A549 (cell line): Measurements from ENCODE around the gene LIMD2. TPM values are rescaled to one million over a fixed set of nuclear protein-coding genes. Genes with fewer than 3 reads are reported as not detected.

Experiments used
- ATAC-seq, 2 experiments: fragments of 200-7000 bp in 1 of 2; fragments of >200 bp in 1 of 2; cut with Nextera tagmentation in 1 of 2; cut with Tn5 transposase in 1 of 2; 3 replicates each; pipeline versions ENCODE4 v1.8.0 to v1.9.1; 2018 to 2020; ENCODE audit warnings: mild to moderate bottlenecking in 1 of 2, moderate library complexity in 1 of 2
- CTCF ChIA-PET: fragments of 300-600 bp; sonication (Branson Sonifier 250); formaldehyde crosslinking; extraction: SDS; loops from one replicate; lab custom pipeline; 2021; ENCODE audit warnings: antibody characterized with exemption, inconsistent platforms; lab: Yijun Ruan, JAX
- POLR2A ChIA-PET: fragments of 350-600 bp; formaldehyde crosslinking; extraction: SDS; loops from one replicate; lab custom pipeline; 2021; ENCODE audit warnings: antibody characterized with exemption, inconsistent platforms; lab: Yijun Ruan, JAX
- DNase-seq, 2 experiments: peaks; one replicate each; pipeline versions ENCODE4 v3.0.0 to v3.0.0-alpha.2; 2011 to 2016; ENCODE audit warnings: low read depth in 1 of 2, low spot score in 1 of 2
- FAIRE-seq: peaks from 2 replicates; lab custom pipeline; 2011; peaks lifted over from hg19 to GRCh38; lab: Jason Lieb, UNC
- H3K27ac ChIP-seq, 2 experiments: fragments of >200 bp; sonication (Bioruptor Twin); formaldehyde crosslinking; 3 replicates each; pipeline ENCODE4 v1.5.1; 2016 to 2017
- H3K4me1 ChIP-seq: fragments of >200 bp; sonication (Bioruptor Twin); formaldehyde crosslinking; 3 replicates; pipeline ENCODE4 v1.6.1; 2016
- H3K4me2 ChIP-seq: fragments of >200 bp; sonication (Bioruptor Twin); formaldehyde crosslinking; 3 replicates; pipeline ENCODE4 v1.6.1; 2016
- H3K4me3 ChIP-seq: fragments of >200 bp; sonication (Bioruptor Twin); formaldehyde crosslinking; 3 replicates; pipeline ENCODE4 v1.5.1; 2016
- H3K9me3 ChIP-seq: fragments of >200 bp; sonication (Bioruptor Twin); formaldehyde crosslinking; 3 replicates; pipeline ENCODE4 v1.6.1; 2016
- ATOH8 ChIP-seq: fragments of 250-450 bp; sonication (Bioruptor Pico); IDR thresholded peaks from 2 replicates; pipeline ENCODE4 v1.5.0; 2020; ENCODE audit warnings: low read depth, mild to moderate bottlenecking, moderate library complexity
- CEBPB ChIP-seq, 2 experiments: fragments of >200 bp in 1 of 2; sonication (Bioruptor Twin) in 1 of 2; formaldehyde crosslinking in 1 of 2; IDR thresholded peaks; 2 replicates each; pipeline ENCODE4 v1.6.1; 2012 to 2016
- CHD2 ChIP-seq: fragments of 150-350 bp; IDR thresholded peaks from 2 replicates; pipeline ENCODE4 v1.6.1; 2014; ENCODE audit warnings: low read length; ENCODE audit not compliant: partially characterized antibody
- CHD4 ChIP-seq: fragments of 200-600 bp; sonication (generic); IDR thresholded peaks from 2 replicates; pipeline ENCODE4 v1.6.1; 2016; ENCODE audit warnings: antibody characterized with exemption, mild to moderate bottlenecking, borderline replicate concordance
- CTCF ChIP-seq: fragments of >200 bp; sonication (Bioruptor Twin); formaldehyde crosslinking; IDR thresholded peaks from 3 replicates; pipeline ENCODE4 v1.5.1; 2016
- EHF ChIP-seq: fragments of 250-450 bp; sonication (Bioruptor Pico); IDR thresholded peaks from 2 replicates; pipeline ENCODE4 v1.5.0; 2020; ENCODE audit warnings: mild to moderate bottlenecking
- ESRRA ChIP-seq: fragments of 150-350 bp; IDR thresholded peaks from 2 replicates; pipeline ENCODE4 v1.6.1; 2014; ENCODE audit warnings: mild to moderate bottlenecking, low read length, borderline replicate concordance
- FOSL2 ChIP-seq, 2 experiments: fragments of 450-650 bp in 1 of 2; fragments of >200 bp in 1 of 2; sonication (Bioruptor Twin) in 1 of 2; formaldehyde crosslinking; IDR thresholded peaks; 2 replicates each; pipeline versions ENCODE4 v1.5.0 to v1.6.1; 2016 to 2020; ENCODE audit warnings: mild to moderate bottlenecking in 1 of 2, moderate library complexity in 1 of 2
- HOXB5 ChIP-seq: fragments of 250-450 bp; sonication (Bioruptor Pico); IDR thresholded peaks from 2 replicates; pipeline ENCODE4 v1.5.0; 2020; ENCODE audit warnings: mild to moderate bottlenecking, moderate library complexity
- KDM5A ChIP-seq: fragments of 200-600 bp; sonication (generic); IDR thresholded peaks from 2 replicates; pipeline ENCODE4 v1.6.1; 2016; ENCODE audit warnings: antibody characterized with exemption, mild to moderate bottlenecking
- MAFK ChIP-seq: fragments of 450-650 bp; IDR thresholded peaks from 2 replicates; pipeline ENCODE4 v1.6.1; 2014; ENCODE audit not compliant: partially characterized antibody
- NFE2L2 ChIP-seq: fragments of 150-350 bp; conservative IDR thresholded peaks from 2 replicates; pipeline ENCODE4 v1.6.1; 2014; ENCODE audit warnings: low read length
- RAD21 ChIP-seq, 2 experiments: fragments of >200 bp in 1 of 2; sonication (Bioruptor Twin) in 1 of 2; formaldehyde crosslinking in 1 of 2; IDR thresholded peaks in 1 of 2; conservative IDR thresholded peaks in 1 of 2; 2 replicates in 1 of 2; 3 replicates in 1 of 2; pipeline ENCODE4 v1.6.1; 2012 to 2018; ENCODE audit warnings: inconsistent platforms in 1 of 2
- REST ChIP-seq: fragments of 200-600 bp; sonication (generic); IDR thresholded peaks from 2 replicates; pipeline ENCODE4 v1.6.1; 2016; ENCODE audit warnings: antibody characterized with exemption, mild to moderate bottlenecking, moderate library complexity
- RNF2 ChIP-seq: fragments of 200-600 bp; sonication (generic); IDR thresholded peaks from 2 replicates; pipeline ENCODE4 v1.6.1; 2016; ENCODE audit warnings: low read depth, mild to moderate bottlenecking, antibody characterized with exemption, moderate library complexity, borderline replicate concordance
- TFCP2L1 ChIP-seq: fragments of 250-450 bp; sonication (Bioruptor Pico); IDR thresholded peaks from 2 replicates; pipeline ENCODE4 v1.5.0; 2021; ENCODE audit warnings: mild to moderate bottlenecking
- ZFP36 ChIP-seq: fragments of 450-650 bp; IDR thresholded peaks from 2 replicates; pipeline ENCODE4 v1.6.1; 2014; ENCODE audit warnings: borderline replicate concordance; ENCODE audit not compliant: partially characterized antibody
- ZNF302 ChIP-seq: fragments of 250-450 bp; sonication (Bioruptor Pico); IDR thresholded peaks from 2 replicates; pipeline ENCODE4 v1.9.0; 2021; ENCODE audit warnings: inconsistent platforms, mild to moderate bottlenecking, moderate library complexity
- WGBS: methylation state at CpG from one replicate; pipeline ENCODE4 v1.1.6; 2017; ENCODE audit errors: missing lambda C conversion rate; 5-methylcytosine and 5-hydroxymethylcytosine counted together
- polyA plus RNA-seq, 4 experiments: library from polyadenylated mRNA; depleted of rRNA in 3 of 4; stranded (reverse); fragments of >200 nt; fragmentation: RNase III in 1 of 4; extraction: RNeasy Plus Mini Kit Qiagen cat#74134 plus additional on column Dnase treatment in 1 of 4; gene quantifications; 2 replicates in 3 of 4; 3 replicates in 1 of 4; pipeline ENCODE4 v1.2.3, GENCODE V29; 2011 to 2017
- TF ChIP-seq, protein P1 (sequence below): fragments of >200 bp; sonication (Bioruptor Twin); formaldehyde crosslinking; IDR thresholded peaks from 2 replicates; pipeline ENCODE4 v1.6.1; 2016
- TF ChIP-seq, protein P2 (sequence below): IDR thresholded peaks from 2 replicates; pipeline ENCODE4 v1.6.1; 2012
- TF ChIP-seq, protein P3 (sequence below): fragments of >200 bp; sonication (Bioruptor Twin); formaldehyde crosslinking; IDR thresholded peaks from 3 replicates; pipeline ENCODE4 v1.6.1; 2016
- TF ChIP-seq, protein P4 (sequence below): fragments of 150-350 bp; IDR thresholded peaks from 2 replicates; pipeline ENCODE4 v1.6.1; 2014; ENCODE audit warnings: low read depth, mild to moderate bottlenecking, low read length

The LIMD2 gene
- polyA plus RNA-seq, 2 of the 4 experiments (the other 2 are of a cell fraction): 6.0 to 14.5 TPM

- Histone ChIP-seq H3K4me1 (peaks cover 9% of the 10 kb centered on the region; the same call in 2 of the 3 replicates), H3K9me3 (no peaks in the 10 kb centered on the region), H3K4me2 (no peak overlapping the region), H3K4me3 (no peak overlapping the region), H3K27ac (no peak overlapping the region)
- TF ChIP-seq NFE2L2 (no peak), ATOH8 (no peak), CHD2 (no peak), FOSL2 (IDR thresholded peaks at IDR 0.05) (no peak), FOSL2 (CRISPR knock-in tag; IDR thresholded peaks at IDR 0.05) (no peak), EHF (CRISPR knock-in tag) (no peak), KDM5A (no peak), CEBPB (IDR thresholded peaks at IDR 0.05) (no peak), RAD21 (conservative IDR thresholded peaks at IDR 0.05 in 1 of 2, IDR thresholded peaks at IDR 0.05 in 1 of 2) (no peak), RNF2 (no peak), TFCP2L1 (CRISPR knock-in tag) (no peak)
- TF ChIP-seq, protein P1, sequence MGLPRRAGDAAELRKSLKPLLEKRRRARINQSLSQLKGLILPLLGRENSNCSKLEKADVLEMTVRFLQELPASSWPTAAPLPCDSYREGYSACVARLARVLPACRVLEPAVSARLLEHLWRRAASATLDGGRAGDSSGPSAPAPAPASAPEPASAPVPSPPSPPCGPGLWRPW: no peak
- TF ChIP-seq, protein P2, sequence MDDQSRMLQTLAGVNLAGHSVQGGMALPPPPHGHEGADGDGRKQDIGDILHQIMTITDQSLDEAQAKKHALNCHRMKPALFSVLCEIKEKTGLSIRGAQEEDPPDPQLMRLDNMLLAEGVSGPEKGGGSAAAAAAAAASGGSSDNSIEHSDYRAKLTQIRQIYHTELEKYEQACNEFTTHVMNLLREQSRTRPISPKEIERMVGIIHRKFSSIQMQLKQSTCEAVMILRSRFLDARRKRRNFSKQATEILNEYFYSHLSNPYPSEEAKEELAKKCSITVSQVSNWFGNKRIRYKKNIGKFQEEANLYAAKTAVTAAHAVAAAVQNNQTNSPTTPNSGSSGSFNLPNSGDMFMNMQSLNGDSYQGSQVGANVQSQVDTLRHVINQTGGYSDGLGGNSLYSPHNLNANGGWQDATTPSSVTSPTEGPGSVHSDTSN: no peak
- TF ChIP-seq, protein P3, sequence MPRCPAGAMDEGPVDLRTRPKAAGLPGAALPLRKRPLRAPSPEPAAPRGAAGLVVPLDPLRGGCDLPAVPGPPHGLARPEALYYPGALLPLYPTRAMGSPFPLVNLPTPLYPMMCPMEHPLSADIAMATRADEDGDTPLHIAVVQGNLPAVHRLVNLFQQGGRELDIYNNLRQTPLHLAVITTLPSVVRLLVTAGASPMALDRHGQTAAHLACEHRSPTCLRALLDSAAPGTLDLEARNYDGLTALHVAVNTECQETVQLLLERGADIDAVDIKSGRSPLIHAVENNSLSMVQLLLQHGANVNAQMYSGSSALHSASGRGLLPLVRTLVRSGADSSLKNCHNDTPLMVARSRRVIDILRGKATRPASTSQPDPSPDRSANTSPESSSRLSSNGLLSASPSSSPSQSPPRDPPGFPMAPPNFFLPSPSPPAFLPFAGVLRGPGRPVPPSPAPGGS: no peak
- FAIRE-seq: no peak
- CTCF ChIA-PET: interaction anchor here (1.0 to 15.8 kb wide), 7 partner anchors 8 to 250 kb away, joined by 3 to 116 read pairs (median 6); no protein-coding TSS in a partner anchor
- DNase-seq: no peak
- POLR2A ChIA-PET: no interaction called here
- WGBS: 90% methylated on average over 4 of the region's 4 CpGs
- no peak for ATAC-seq
These were observed 24.7 kb downstream of the LIMD2 start for GRCh38 chr17:63675231-63675606.

DNA sequence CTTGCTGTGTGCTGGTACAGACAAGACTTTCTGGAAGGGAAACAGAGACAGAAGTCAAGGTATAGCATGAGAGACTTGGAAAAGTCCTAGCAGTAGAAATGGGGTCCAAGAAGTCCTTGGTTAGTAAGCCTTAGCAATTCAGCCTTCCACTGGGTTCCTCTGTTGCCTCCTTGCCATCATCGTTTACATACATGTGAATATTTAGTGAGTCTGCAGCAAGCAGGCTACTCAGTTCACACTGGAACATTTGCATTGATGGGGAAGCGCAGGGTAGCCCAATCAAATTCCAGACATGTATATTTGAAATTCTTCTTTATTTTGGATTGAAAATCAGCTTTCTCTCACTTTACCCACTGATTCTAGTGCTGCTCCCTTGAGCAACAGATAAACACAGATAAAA, 27.1 kb downstream of the LIMD2 start:
- WGBS: 94% methylated on average over 2 of the region's 2 CpGs
- Histone ChIP-seq H3K4me3 (no peak overlapping the region), H3K4me1 (peaks cover 9% of the 10 kb centered on the region; the same call in 2 of the 3 replicates), H3K9me3 (no peaks in the 10 kb centered on the region), H3K27ac (no peak overlapping the region), H3K4me2 (no peak overlapping the region)
- FAIRE-seq (no peak), DNase-seq (no peak), ATAC-seq (no peak)
- TF ChIP-seq, protein P2: no peak
- TF ChIP-seq HOXB5 (CRISPR knock-in tag) (no peak), CHD4 (no peak), ZFP36 (no peak), CTCF (no peak), EHF (CRISPR knock-in tag) (no peak), MAFK (no peak), ATOH8 (no peak), ZNF302 (no peak), REST (no peak), KDM5A (no peak), ESRRA (no peak)
- TF ChIP-seq, protein P4, sequence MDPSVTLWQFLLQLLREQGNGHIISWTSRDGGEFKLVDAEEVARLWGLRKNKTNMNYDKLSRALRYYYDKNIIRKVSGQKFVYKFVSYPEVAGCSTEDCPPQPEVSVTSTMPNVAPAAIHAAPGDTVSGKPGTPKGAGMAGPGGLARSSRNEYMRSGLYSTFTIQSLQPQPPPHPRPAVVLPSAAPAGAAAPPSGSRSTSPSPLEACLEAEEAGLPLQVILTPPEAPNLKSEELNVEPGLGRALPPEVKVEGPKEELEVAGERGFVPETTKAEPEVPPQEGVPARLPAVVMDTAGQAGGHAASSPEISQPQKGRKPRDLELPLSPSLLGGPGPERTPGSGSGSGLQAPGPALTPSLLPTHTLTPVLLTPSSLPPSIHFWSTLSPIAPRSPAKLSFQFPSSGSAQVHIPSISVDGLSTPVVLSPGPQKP: no peak
- CTCF ChIA-PET: interaction anchor here (15.8 kb wide), 1 partner anchor 23 kb away, joined by 116 read pairs; no protein-coding TSS in a partner anchor
- POLR2A ChIA-PET: no interaction called here
